HepG2 (cell line): ENCODE data around the gene NAA15. TPM values are rescaled to one million over a fixed set of nuclear protein-coding genes. Genes with fewer than 3 reads are reported as not detected.

Experiments
- ARNT2 ChIP-seq: sonication (generic); formaldehyde crosslinking; IDR thresholded peaks from 2 replicates; pipeline ENCODE4 v1.8.0; 2022; ENCODE audit warnings: mild to moderate bottlenecking, low read depth, missing genetic modification reagents, moderate library complexity
- CREB3 ChIP-seq: sonication (generic); formaldehyde crosslinking; IDR thresholded peaks from 2 replicates; pipeline ENCODE4 v1.5.0; 2020; ENCODE audit warnings: missing genetic modification reagents
- GMEB2 ChIP-seq: IDR thresholded peaks from 2 replicates; pipeline ENCODE4 v1.6.1; 2016; ENCODE audit warnings: missing biosample characterization, missing genetic modification reagents, low read depth
- HMGXB3 ChIP-seq: sonication (generic); formaldehyde crosslinking; IDR thresholded peaks from 2 replicates; pipeline ENCODE4 v1.4.0; 2020; ENCODE audit warnings: missing genetic modification reagents, borderline replicate concordance
- KAT7 ChIP-seq: IDR thresholded peaks from 2 replicates; pipeline ENCODE4 v1.6.1; 2018; ENCODE audit warnings: borderline replicate concordance, missing compliant biosample characterization
- NR2F2 ChIP-seq: IDR thresholded peaks from 2 replicates; pipeline ENCODE4 v1.6.1; 2012; ENCODE audit warnings: low read depth, inconsistent platforms, borderline replicate concordance
- NRL ChIP-seq: sonication (generic); formaldehyde crosslinking; IDR thresholded peaks from 2 replicates; pipeline ENCODE4 v1.5.0; 2020; ENCODE audit warnings: missing genetic modification reagents, mild to moderate bottlenecking, moderate library complexity, borderline replicate concordance
- RBM22 ChIP-seq: fragments of 200-400 bp; formaldehyde crosslinking; optimal IDR thresholded peaks from 2 replicates; pipeline ENCODE3; 2017; ENCODE audit warnings: mild to moderate bottlenecking, low read length, moderate library complexity
- TEAD3 ChIP-seq: optimal IDR thresholded peaks from 2 replicates; pipeline ENCODE3; 2016; ENCODE audit warnings: borderline replicate concordance
- TFE3 ChIP-seq: IDR thresholded peaks from 2 replicates; pipeline ENCODE4 v1.6.1; 2016
- ZNF124 ChIP-seq: sonication (generic); formaldehyde crosslinking; IDR thresholded peaks from 2 replicates; pipeline ENCODE4 v1.4.0; 2020; ENCODE audit warnings: missing genetic modification reagents
- ZNF143 ChIP-seq: sonication (generic); formaldehyde crosslinking; IDR thresholded peaks from 2 replicates; pipeline ENCODE4 v1.4.0; 2020; ENCODE audit warnings: missing genetic modification reagents
- polyA plus RNA-seq, 8 experiments: library from polyadenylated mRNA; depleted of rRNA in 3 of 8; stranded (reverse) in 7 of 8; unstranded in 1 of 8; fragments of >200 nt; fragmentation: Illumina TruSeq in 4 of 8; extraction: Trizol in 4 of 8; gene quantifications; 2 replicates each; pipeline versions ENCODE4 v1.2.1 to v1.2.3, GENCODE V29; 2011 to 2016; ENCODE audit warnings: low read depth in 4 of 8, missing spikeins in 1 of 8, mixed read lengths in 1 of 8; ENCODE audit not compliant: insufficient read depth in 1 of 8
- total RNA-seq, 5 experiments: library from RNA; depleted of rRNA; stranded (reverse); fragments of >200 nt; fragmentation: Illumina TruSeq; extraction: Trizol; gene quantifications; 2 replicates each; pipeline ENCODE4 v1.2.3, GENCODE V29; 2016; ENCODE audit warnings: low read depth in 1 of 5
- TF ChIP-seq, protein P1 (sequence below): sonication (generic); formaldehyde crosslinking; IDR thresholded peaks from 2 replicates; pipeline ENCODE4 v1.4.0; 2020; ENCODE audit warnings: low read depth, mild to moderate bottlenecking, missing genetic modification reagents
- TF ChIP-seq, protein P2 (sequence below): sonication (generic); formaldehyde crosslinking; IDR thresholded peaks from 2 replicates; pipeline ENCODE4 v1.5.0; 2020; ENCODE audit warnings: missing genetic modification reagents
- TF ChIP-seq, protein P3 (sequence below): sonication (generic); formaldehyde crosslinking; IDR thresholded peaks from 2 replicates; pipeline ENCODE4 v1.4.0; 2020; ENCODE audit warnings: missing genetic modification reagents

NAA15 gene
- total and polyA plus RNA-seq, 2 of the 13 experiments (the other 11 are each of a cell fraction or from before 2014, with no cell fraction given): 6.2 to 50.2 TPM

DNA sequence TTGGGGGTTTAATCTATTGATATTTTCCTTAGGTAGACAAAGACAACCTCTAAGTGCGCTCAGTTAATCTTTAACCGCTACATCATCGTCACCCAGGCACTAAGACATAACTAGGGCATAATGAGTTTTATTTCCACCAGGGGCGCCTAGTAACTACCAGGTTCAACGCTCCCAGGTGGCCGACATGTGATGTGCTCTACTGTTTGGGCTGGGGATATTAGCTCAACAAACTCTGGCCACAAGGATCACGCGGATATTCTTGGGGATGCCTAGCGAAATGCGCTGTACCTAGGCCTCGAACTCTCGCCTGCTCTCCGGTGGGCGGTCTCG, 151.7 kb downstream of the NAA15 start (continued):
- no peak for TF ChIP-seq NR2F2
- no peak for TF ChIP-seq TEAD3 (CRISPR knock-in tag)
- no peak for TF ChIP-seq GMEB2 (CRISPR knock-in tag)
- TF ChIP-seq KAT7: peak; percentile 52; the same call in 1 of the 2 replicates
- no peak for TF ChIP-seq ZNF143 (CRISPR knock-in tag)
- TF ChIP-seq NRL (CRISPR knock-in tag): no peak
- TF ChIP-seq, protein P1, sequence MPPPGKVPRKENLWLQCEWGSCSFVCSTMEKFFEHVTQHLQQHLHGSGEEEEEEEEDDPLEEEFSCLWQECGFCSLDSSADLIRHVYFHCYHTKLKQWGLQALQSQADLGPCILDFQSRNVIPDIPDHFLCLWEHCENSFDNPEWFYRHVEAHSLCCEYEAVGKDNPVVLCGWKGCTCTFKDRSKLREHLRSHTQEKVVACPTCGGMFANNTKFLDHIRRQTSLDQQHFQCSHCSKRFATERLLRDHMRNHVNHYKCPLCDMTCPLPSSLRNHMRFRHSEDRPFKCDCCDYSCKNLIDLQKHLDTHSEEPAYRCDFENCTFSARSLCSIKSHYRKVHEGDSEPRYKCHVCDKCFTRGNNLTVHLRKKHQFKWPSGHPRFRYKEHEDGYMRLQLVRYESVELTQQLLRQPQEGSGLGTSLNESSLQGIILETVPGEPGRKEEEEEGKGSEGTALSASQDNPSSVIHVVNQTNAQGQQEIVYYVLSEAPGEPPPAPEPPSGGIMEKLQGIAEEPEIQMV (CRISPR knock-in tag): no peak
- TF ChIP-seq, protein P2, sequence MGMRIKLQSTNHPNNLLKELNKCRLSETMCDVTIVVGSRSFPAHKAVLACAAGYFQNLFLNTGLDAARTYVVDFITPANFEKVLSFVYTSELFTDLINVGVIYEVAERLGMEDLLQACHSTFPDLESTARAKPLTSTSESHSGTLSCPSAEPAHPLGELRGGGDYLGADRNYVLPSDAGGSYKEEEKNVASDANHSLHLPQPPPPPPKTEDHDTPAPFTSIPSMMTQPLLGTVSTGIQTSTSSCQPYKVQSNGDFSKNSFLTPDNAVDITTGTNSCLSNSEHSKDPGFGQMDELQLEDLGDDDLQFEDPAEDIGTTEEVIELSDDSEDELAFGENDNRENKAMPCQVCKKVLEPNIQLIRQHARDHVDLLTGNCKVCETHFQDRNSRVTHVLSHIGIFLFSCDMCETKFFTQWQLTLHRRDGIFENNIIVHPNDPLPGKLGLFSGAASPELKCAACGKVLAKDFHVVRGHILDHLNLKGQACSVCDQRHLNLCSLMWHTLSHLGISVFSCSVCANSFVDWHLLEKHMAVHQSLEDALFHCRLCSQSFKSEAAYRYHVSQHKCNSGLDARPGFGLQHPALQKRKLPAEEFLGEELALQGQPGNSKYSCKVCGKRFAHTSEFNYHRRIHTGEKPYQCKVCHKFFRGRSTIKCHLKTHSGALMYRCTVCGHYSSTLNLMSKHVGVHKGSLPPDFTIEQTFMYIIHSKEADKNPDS (CRISPR knock-in tag): no peak
- TF ChIP-seq TFE3 (CRISPR knock-in tag): peak; percentile 6; the same call in 1 of the 2 replicates
- TF ChIP-seq RBM22: peak; percentile 9
- no peak for TF ChIP-seq ARNT2 (CRISPR knock-in tag)
- TF ChIP-seq HMGXB3: no peak
- TF ChIP-seq ZNF124 (CRISPR knock-in tag): no peak
- TF ChIP-seq, protein P3, sequence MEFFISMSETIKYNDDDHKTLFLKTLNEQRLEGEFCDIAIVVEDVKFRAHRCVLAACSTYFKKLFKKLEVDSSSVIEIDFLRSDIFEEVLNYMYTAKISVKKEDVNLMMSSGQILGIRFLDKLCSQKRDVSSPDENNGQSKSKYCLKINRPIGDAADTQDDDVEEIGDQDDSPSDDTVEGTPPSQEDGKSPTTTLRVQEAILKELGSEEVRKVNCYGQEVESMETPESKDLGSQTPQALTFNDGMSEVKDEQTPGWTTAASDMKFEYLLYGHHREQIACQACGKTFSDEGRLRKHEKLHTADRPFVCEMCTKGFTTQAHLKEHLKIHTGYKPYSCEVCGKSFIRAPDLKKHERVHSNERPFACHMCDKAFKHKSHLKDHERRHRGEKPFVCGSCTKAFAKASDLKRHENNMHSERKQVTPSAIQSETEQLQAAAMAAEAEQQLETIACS (CRISPR knock-in tag): no peak
- TF ChIP-seq CREB3 (CRISPR knock-in tag): 0 out of 2 replicates have a peak, but pooled peaks have one; percentile 17
